Measurements from ENCODE around the gene ORM1.

The ORM1 gene

DNA sequence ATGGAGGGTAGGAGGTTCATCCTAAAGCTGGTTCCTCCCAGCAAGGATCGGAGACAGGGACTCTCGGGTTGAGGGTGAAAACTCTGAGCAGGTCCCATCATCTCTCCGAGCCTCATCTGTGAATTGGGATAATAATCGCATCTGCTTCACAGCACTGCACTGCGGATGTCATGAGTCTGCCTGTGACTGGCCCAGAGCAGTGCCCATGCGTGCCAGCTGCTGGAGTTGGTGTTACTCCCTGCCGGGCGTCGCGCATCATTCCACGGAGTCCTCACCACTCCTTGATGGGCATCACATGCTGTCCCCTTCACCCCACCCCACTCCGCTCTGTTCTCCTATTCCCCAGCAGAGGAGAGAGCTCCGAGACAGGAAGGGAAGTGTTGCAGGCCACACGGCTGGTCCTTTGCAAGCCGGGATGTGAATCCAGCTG, 35.1 kb upstream of the ORM1 start:
- DNase-seq (ENCODE audit: low read depth) = no peak

- no peak for DNase-seq (ENCODE audit: low read depth)
Observed at GRCh38 chr9:114288193-114289091, 34.5 kb upstream of the ORM1 start.

GRCh38 chr9:114289106-114289505, 33.8 kb upstream of the ORM1 start:
- DNase-seq (ENCODE audit: low read depth) = no peak

GRCh38 chr9:114289571-114290481, 33.1 kb upstream of the ORM1 start:
- no peak for DNase-seq (ENCODE audit: low read depth)

GRCh38 chr9:114290561-114290986, 32.3 kb upstream of the ORM1 start:
- DNase-seq (ENCODE audit: low read depth) = no peak

- peak; percentile 51 for DNase-seq (ENCODE audit: low read depth)
Observed at GRCh38 chr9:114291064-114291474, 31.8 kb upstream of the ORM1 start.

- DNase-seq (ENCODE audit: low read depth) = no peak
Observed at GRCh38 chr9:114291886-114292590, 30.9 kb upstream of the ORM1 start.

DNA sequence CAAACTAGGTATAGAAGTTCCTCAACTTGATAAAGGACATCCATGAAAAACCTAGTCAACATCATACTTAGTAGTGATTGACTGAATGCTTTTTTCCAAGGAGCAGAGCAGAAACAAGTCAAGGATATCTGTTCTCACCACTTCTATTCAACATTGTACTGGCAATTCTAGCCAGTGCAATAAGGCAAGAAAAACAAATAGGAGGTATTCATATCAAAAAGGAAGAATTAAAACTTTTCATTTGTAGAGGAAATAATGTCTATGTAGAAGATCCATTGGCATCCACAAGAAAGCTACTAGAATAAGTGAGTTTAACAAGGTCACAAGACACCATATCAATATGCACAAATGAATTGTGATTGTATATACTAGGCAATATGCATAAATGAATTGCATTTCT, 28.2 kb upstream of the ORM1 start:
- no peak for DNase-seq (ENCODE audit: low read depth)

DNA sequence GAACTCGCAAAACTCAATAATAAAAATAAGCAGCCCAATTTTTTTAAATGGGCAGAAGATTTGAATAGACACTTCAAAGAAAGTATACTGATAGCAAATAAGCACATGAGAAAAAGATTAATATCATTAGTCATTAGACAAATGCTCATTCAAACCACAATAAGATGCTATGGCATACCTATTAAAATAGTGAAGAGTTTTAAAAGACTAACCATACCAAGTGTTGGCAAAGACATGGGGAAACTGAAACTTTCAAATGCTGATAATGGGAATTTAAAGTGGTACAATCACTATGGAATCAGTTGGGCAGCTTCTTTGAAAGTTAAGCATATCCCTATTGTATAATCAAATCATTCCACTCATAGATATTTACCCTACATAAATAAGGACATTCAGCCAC, 26.6 kb upstream of the ORM1 start:
- DNase-seq (ENCODE audit: low read depth) = no peak

- no peak for DNase-seq (ENCODE audit: low read depth)
Observed at GRCh38 chr9:114299286-114300152, 23.4 kb upstream of the ORM1 start.

DNA sequence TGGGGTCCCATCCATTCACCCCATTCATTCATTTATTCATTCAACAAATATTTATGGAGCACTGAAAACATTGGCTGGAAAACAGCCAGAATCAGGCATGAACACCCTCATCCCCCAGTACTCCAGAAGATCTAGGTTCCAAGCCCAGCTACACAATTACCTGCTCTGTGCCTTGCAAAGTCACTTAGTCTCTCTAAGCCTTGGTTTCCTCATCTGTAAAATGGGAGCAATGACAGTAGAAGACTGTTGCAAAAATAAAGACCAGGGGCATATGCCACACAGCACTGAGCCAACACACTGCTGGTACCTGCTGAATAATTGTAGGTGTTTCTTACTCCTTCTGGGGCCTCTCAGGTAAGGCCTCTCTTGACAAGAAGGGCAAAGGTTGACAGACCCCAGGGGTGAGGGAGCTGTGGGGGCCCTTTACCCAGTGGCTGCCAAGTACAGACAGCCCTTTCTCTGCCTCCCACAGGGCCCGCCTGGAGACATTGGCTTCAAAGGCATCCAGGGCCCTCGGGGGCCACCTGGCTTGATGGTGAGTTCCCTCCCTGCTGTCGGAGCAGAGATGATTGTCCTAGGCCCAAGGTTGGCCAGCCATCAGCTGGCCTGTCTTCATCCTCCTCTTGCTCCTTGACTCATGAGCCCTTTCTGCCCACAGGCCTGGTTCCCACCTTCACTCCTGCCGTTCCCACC, 22.6 kb upstream of the ORM1 start:
- no peak for DNase-seq (ENCODE audit: low read depth)

- DNase-seq (ENCODE audit: low read depth) = no peak
Observed at GRCh38 chr9:114300846-114301797, 21.8 kb upstream of the ORM1 start.

- no peak for DNase-seq (ENCODE audit: low read depth)
Observed at GRCh38 chr9:114301798-114302565, 20.9 kb upstream of the ORM1 start.

DNA sequence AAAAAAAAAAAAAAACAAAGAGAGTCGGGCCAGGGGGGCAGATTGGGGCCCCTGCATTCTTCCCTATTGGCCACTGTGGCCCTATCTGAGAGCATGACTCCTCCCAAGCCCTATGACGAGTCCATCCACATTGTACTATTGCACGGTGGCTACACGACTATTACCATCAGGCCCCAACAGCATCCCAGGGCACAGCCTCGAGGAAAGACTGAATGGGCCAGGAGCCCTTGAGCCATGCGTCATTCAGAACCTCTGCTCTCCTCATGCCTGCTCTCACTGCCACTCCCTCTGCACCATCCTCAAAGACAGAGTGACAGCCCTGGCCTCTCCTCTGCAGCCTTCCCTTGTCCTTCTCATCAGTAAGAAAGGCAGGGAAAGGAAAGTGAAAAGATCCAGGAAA, 20.2 kb upstream of the ORM1 start:
- no peak for DNase-seq (ENCODE audit: low read depth)

- no peak for DNase-seq (ENCODE audit: low read depth)
Observed at GRCh38 chr9:114303571-114303970, 19.3 kb upstream of the ORM1 start.

DNA sequence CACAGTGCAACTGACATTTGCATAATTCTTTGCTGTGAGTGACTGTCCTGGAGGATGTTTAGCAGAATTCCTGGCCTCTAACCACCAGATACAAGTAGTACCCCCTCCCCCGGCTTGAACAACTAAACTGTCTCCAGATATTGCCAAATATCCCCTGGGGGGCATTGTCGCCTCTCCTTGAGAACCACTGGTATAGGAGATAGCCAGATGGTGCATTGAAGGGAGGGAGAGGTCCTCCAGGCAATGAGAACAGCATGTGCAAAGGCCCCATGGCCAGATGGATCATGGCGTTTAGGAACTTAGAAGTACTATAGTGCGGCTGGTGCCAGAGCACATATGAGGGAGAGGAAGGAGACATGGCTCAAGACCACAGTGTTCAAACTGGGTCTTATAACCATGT, 18.9 kb upstream of the ORM1 start:
- DNase-seq (ENCODE audit: low read depth) = no peak

- no peak for DNase-seq (ENCODE audit: low read depth)
Observed at GRCh38 chr9:114304416-114305188, 18.3 kb upstream of the ORM1 start.

GRCh38 chr9:114307899-114308267, 15.0 kb upstream of the ORM1 start:
- DNase-seq (ENCODE audit: low read depth) = no peak
